OCI-LY7 (cell line): ENCODE data around the gene CMTM3. TPM values are rescaled to one million over a fixed set of nuclear protein-coding genes. Genes with fewer than 3 reads are reported as not detected.

ENCODE experiments used
- BruUV-seq: library from RNA; stranded (reverse); fragments of 400-500 nt; replicated peaks from 2 replicates; lab custom pipeline; 2021; lab: Mats Ljungman, UMichigan
- CTCF ChIA-PET: fragments of 300-600 bp; sonication (Branson Sonifier 250); formaldehyde crosslinking; loops from one replicate; lab custom pipeline; 2022; ENCODE audit warnings: antibody characterized with exemption; ENCODE audit not compliant: unreplicated experiment; lab: Charles Lee
- POLR2A ChIA-PET: fragments of 300-600 bp; sonication (Branson Sonifier 250); formaldehyde crosslinking; loops from one replicate; lab custom pipeline; 2022; ENCODE audit warnings: antibody characterized with exemption; lab: Charles Lee
- DNase-seq: peaks from one replicate; pipeline ENCODE4 v3.0.0-alpha.2; 2015; ENCODE audit warnings: low spot score
- H2AFZ ChIP-seq: fragments of 200-600 bp; sonication (generic), shearing (Covaris generic); 2 replicates; pipeline ENCODE4 v1.6.1; 2014; ENCODE audit warnings: mild to moderate bottlenecking, antibody characterized with exemption, low read length, moderate library complexity
- H3K27ac ChIP-seq: fragments of 200-600 bp; sonication (generic); 2 replicates; pipeline ENCODE4 v1.5.1; 2014; ENCODE audit warnings: mixed run types, low read depth, mild to moderate bottlenecking, moderate library complexity, low read length, inconsistent platforms; ENCODE audit not compliant: poor library complexity, severe bottlenecking
- H3K36me3 ChIP-seq: fragments of 200-600 bp; sonication (generic); 2 replicates; pipeline ENCODE4 v1.6.1; 2014; ENCODE audit warnings: mild to moderate bottlenecking, antibody characterized with exemption, low read length, moderate library complexity, mixed read lengths; ENCODE audit not compliant: insufficient read depth
- H3K4me1 ChIP-seq: fragments of 200-600 bp; sonication (generic); 2 replicates; pipeline ENCODE4 v1.5.1; 2014; ENCODE audit warnings: mild to moderate bottlenecking, low read length; ENCODE audit not compliant: insufficient read depth, poor library complexity, severe bottlenecking
- H3K4me2 ChIP-seq: fragments of 200-600 bp; sonication (generic); 2 replicates; pipeline ENCODE4 v1.6.1; 2014; ENCODE audit warnings: mild to moderate bottlenecking, low read length
- H3K4me3 ChIP-seq: fragments of 200-600 bp; sonication (generic); 2 replicates; pipeline ENCODE4 v1.5.1; 2014; ENCODE audit warnings: mild to moderate bottlenecking, low read depth, low read length; ENCODE audit not compliant: poor library complexity, severe bottlenecking
- H3K79me2 ChIP-seq: fragments of 200-600 bp; sonication (generic); 2 replicates; pipeline ENCODE4 v1.6.1; 2016; ENCODE audit warnings: low read depth, mild to moderate bottlenecking, low read length, moderate library complexity, mixed read lengths; ENCODE audit not compliant: insufficient read depth
- H3K9me2 ChIP-seq: fragments of 200-600 bp; sonication (generic); 2 replicates; pipeline ENCODE4 v1.6.1; 2016; ENCODE audit warnings: mild to moderate bottlenecking, low read length, mixed read lengths; ENCODE audit not compliant: insufficient read depth
- H3K9me3 ChIP-seq: fragments of 200-600 bp; sonication (generic); 2 replicates; pipeline ENCODE4 v1.6.1; 2014; ENCODE audit warnings: mild to moderate bottlenecking, mixed run types, low read length, mixed read lengths
- H4K20me1 ChIP-seq: fragments of 200-600 bp; sonication (generic); 2 replicates; pipeline ENCODE4 v1.6.1; 2014; ENCODE audit warnings: mild to moderate bottlenecking, antibody characterized with exemption, low read length, moderate library complexity, mixed read lengths; ENCODE audit not compliant: insufficient read depth
- EZH2phosphoT487 ChIP-seq: fragments of 200-600 bp; sonication (generic); IDR thresholded peaks from 2 replicates; pipeline ENCODE4 v1.6.1; 2018; ENCODE audit warnings: low read depth, borderline replicate concordance, mild to moderate bottlenecking, mixed run types, antibody characterized with exemption, low read length, moderate library complexity, mixed read lengths
- intact Hi-C: fragments of 100-400 bp; cut with micrococcal nuclease; formaldehyde crosslinking; loops from one replicate; pipeline ENCODE4 v1.10.0; 2022; ENCODE audit not compliant: unreplicated experiment
- total RNA-seq, 2 experiments: library from RNA; depleted of rRNA in 1 of 2; stranded (reverse); fragments of >200 nt in 1 of 2; shearing (Covaris generic) in 1 of 2; gene quantifications; 2 replicates each; pipeline ENCODE4 v1.2.3, GENCODE V29; 2014 to 2022
- TF ChIP-seq, protein P1 (sequence below): fragments of 200-600 bp; sonication (generic); conservative IDR thresholded peaks from 2 replicates; pipeline ENCODE4 v1.5.1; 2014; ENCODE audit warnings: mild to moderate bottlenecking, antibody characterized with exemption, low read length, moderate library complexity, mixed read lengths

The CMTM3 gene
- total RNA-seq, 2 experiments from 2014 or later, result 5.0 to 30.4 TPM

DNA sequence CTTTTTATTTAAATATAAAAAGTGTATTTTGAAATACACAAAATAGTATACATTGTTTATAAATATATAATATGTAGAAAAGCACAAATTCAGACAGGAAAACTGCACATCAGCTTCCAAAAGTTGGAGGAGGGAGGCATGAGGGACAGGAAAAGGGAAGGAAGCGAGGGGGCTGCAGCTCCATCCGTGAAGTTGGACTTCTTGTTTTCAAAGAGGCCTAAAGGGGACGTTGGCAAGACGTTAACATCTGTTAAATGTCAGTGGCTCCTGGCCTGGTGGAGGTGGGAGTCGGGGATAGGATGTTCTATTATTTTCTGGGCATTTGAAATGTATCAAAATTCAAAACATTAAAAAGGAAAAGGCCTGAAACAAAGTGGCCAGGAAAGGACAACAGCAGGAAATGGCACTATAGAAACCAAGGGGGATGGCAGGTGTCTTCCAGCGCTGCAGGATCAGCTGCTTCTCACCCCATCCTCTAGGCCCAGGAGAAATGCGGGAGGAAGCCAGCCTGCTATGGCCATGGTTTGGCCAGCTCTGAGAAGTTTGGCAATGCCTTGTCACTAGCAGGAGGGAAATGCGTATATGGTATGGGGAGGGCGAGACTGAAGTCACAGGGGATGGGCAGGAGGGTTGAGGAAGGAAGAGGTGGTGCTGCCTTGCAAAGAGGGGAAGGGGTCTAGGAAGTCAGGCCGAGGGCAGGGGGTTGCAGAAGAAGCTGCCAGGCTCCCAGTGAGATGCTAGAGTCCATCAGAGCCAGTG is 18.8 kb upstream of the CMTM3 start:
- Histone ChIP-seq H3K4me1 (peaks cover 24% of the 10 kb centered on the region), H3K9me3 (no peaks in the 10 kb centered on the region), H3K9me2 (no peaks in the 10 kb centered on the region), H3K79me2 (no peaks in the 10 kb centered on the region), H3K4me2 (no peak overlapping the region), H4K20me1 (no peaks in the 10 kb centered on the region), H3K36me3 (no peaks in the 10 kb centered on the region), H2AFZ (no peak overlapping the region), H3K27ac (no peak overlapping the region), H3K4me3 (no peak overlapping the region)
- ChIA-PET CTCF (no interaction called here), POLR2A (interaction anchor here (0.6 to 1.4 kb wide), 4 partner anchors 9 to 550 kb away, joined by 3 to 12 read pairs (median 4); no protein-coding TSS in a partner anchor)
- TF ChIP-seq EZH2phosphoT487, result no peak
- TF ChIP-seq, protein P1, sequence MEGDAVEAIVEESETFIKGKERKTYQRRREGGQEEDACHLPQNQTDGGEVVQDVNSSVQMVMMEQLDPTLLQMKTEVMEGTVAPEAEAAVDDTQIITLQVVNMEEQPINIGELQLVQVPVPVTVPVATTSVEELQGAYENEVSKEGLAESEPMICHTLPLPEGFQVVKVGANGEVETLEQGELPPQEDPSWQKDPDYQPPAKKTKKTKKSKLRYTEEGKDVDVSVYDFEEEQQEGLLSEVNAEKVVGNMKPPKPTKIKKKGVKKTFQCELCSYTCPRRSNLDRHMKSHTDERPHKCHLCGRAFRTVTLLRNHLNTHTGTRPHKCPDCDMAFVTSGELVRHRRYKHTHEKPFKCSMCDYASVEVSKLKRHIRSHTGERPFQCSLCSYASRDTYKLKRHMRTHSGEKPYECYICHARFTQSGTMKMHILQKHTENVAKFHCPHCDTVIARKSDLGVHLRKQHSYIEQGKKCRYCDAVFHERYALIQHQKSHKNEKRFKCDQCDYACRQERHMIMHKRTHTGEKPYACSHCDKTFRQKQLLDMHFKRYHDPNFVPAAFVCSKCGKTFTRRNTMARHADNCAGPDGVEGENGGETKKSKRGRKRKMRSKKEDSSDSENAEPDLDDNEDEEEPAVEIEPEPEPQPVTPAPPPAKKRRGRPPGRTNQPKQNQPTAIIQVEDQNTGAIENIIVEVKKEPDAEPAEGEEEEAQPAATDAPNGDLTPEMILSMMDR, result no peak
- no TSS peak for BruUV-seq
- intact Hi-C loops, result no loop called here
- no peak for DNase-seq

DNA sequence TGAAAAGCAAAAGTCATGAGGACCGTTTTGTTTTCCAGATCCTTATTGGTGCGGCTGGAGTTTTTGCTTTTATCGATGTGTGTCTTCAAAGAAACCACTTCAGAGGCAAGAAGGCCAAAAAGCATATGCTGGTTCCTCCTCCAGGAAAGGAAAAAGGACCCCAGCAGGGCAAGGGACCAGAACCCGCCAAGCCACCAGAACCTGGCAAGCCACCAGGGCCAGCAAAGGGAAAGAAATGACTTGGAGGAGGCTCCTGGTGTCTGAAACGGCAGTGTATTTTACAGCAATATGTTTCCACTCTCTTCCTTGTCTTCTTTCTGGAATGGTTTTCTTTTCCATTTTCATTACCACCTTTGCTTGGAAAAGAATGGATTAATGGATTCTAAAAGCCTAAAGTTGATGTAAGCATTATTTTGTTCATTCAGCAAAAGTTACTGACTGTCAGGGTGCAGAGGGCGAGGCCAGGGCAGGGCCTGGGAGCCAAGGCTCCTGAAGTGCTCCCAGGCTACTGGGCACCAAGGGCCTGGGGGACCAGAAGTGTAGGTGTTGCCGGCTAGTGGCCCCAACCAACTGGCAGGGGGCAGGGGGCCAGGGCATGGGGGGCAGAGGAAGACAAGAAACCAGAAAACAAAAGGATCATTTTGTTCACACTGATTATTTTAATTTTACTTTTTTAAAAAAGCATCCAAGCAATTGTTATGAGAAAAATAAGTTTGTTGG is 16.5 kb upstream of the CMTM3 start:
- H3K4me2 ChIP-seq, result no peak overlapping the region
- no TSS peak for BruUV-seq
- no peaks in the 10 kb centered on the region for H3K36me3 ChIP-seq
- POLR2A ChIA-PET, result interaction anchor here (0.6 kb wide), 1 partner anchor 149 kb away, joined by 3 read pairs; no protein-coding TSS in a partner anchor
- peaks cover 25% of the 10 kb centered on the region for H3K4me1 ChIP-seq
- TF ChIP-seq EZH2phosphoT487, result no peak
- TF ChIP-seq, protein P1, result no peak
- no peaks in the 10 kb centered on the region for H3K79me2 ChIP-seq
- intact Hi-C loops, result loop anchor here (2.0 kb wide), 1 partner anchor 71 kb away; no protein-coding TSS in a partner anchor
- H3K9me2 ChIP-seq, result no peaks in the 10 kb centered on the region
- H3K9me3 ChIP-seq, result no peaks in the 10 kb centered on the region
- DNase-seq, result no peak
- no peak overlapping the region for H2AFZ ChIP-seq
- H3K27ac ChIP-seq, result no peak overlapping the region
- no peak overlapping the region for H3K4me3 ChIP-seq
- CTCF ChIA-PET, result no interaction called here
- no peaks in the 10 kb centered on the region for H4K20me1 ChIP-seq
